Keratinocyte (primary cell): ENCODE data around the gene CIROP. TPM values are rescaled to one million over a fixed set of nuclear protein-coding genes. Genes with fewer than 3 reads are reported as not detected.

Experiments used
- DNase-seq: peaks from one replicate; pipeline ENCODE4 v3.0.0-alpha.2; 2011; ENCODE audit warnings: low read depth, missing footprints, low spot score
- FAIRE-seq: peaks from 2 replicates; lab custom pipeline; 2011; peaks lifted over from hg19 to GRCh38; lab: Jason Lieb, UNC
- H2AFZ ChIP-seq: 2 replicates; pipeline ENCODE4 v1.6.0; 2012; ENCODE audit warnings: low read length, control low read depth, inconsistent platforms; ENCODE audit not compliant: control insufficient read depth
- H3K27ac ChIP-seq: 2 replicates; pipeline ENCODE4 v1.5.1; 2011; ENCODE audit warnings: low read length; ENCODE audit not compliant: control insufficient read depth, insufficient read depth
- H3K27me3 ChIP-seq: 3 replicates; pipeline ENCODE4 v1.6.0; 2011; ENCODE audit warnings: low read length; ENCODE audit not compliant: control insufficient read depth, insufficient read depth; ENCODE audit errors: extremely low read depth
- H3K36me3 ChIP-seq, 2 experiments: 2 replicates in 1 of 2; 3 replicates in 1 of 2; pipeline ENCODE4 v1.5.1; 2011; ENCODE audit warnings: low read length in 2 of 2, mild to moderate bottlenecking in 1 of 2; ENCODE audit not compliant: control insufficient read depth in 2 of 2, insufficient read depth in 2 of 2; ENCODE audit errors: extremely low read depth in 1 of 2
- H3K4me1 ChIP-seq: 3 replicates; pipeline ENCODE4 v1.5.1; 2011; ENCODE audit warnings: low read length; ENCODE audit not compliant: control insufficient read depth, insufficient read depth; ENCODE audit errors: extremely low read depth
- H3K4me2 ChIP-seq: 3 replicates; pipeline ENCODE4 v1.6.0; 2011; ENCODE audit warnings: low read depth, low read length; ENCODE audit not compliant: control insufficient read depth, insufficient read depth; ENCODE audit errors: extremely low read depth
- H3K4me3 ChIP-seq, 3 experiments: fragments of 200-600 bp in 1 of 3; sonication (generic) in 1 of 3; 2 replicates in 2 of 3; 3 replicates in 1 of 3; pipeline ENCODE4 v1.5.1; 2011 to 2016; ENCODE audit warnings: low read length in 3 of 3, mild to moderate bottlenecking in 3 of 3, control low read depth in 2 of 3, inconsistent platforms in 1 of 3, low read depth in 1 of 3, mixed read lengths in 1 of 3, mixed run types in 1 of 3, moderate library complexity in 1 of 3; ENCODE audit not compliant: control insufficient read depth in 2 of 3, insufficient read depth in 2 of 3; ENCODE audit errors: extremely low read depth in 1 of 3
- H3K79me2 ChIP-seq: 2 replicates; pipeline ENCODE4 v1.6.0; 2012; ENCODE audit warnings: low read length; ENCODE audit not compliant: control insufficient read depth, insufficient read depth
- H3K9ac ChIP-seq: 3 replicates; pipeline ENCODE4 v1.6.0; 2011; ENCODE audit warnings: low read length; ENCODE audit not compliant: control insufficient read depth, insufficient read depth; ENCODE audit errors: extremely low read depth
- H3K9me1 ChIP-seq: 3 replicates; pipeline ENCODE4 v1.6.0; 2011; ENCODE audit warnings: low read length; ENCODE audit not compliant: control insufficient read depth, insufficient read depth; ENCODE audit errors: extremely low read depth
- H3K9me3 ChIP-seq: 2 replicates; pipeline ENCODE4 v1.5.1; 2012; ENCODE audit warnings: low read depth, low read length; ENCODE audit not compliant: control insufficient read depth
- H4K20me1 ChIP-seq: 3 replicates; pipeline ENCODE4 v1.6.0; 2011; ENCODE audit warnings: low read length; ENCODE audit not compliant: control insufficient read depth, insufficient read depth; ENCODE audit errors: extremely low read depth
- CTCF ChIP-seq, 3 experiments: IDR thresholded peaks in 1 of 3; conservative IDR thresholded peaks in 1 of 3; optimal IDR thresholded peaks in 1 of 3; 2 replicates in 2 of 3; 3 replicates in 1 of 3; pipeline versions ENCODE3 to v1.5.1; 2011; ENCODE audit warnings: low read length in 3 of 3, mild to moderate bottlenecking in 3 of 3, moderate library complexity in 2 of 3, control low read depth in 1 of 3, inconsistent platforms in 1 of 3; ENCODE audit not compliant: insufficient read depth in 2 of 3; ENCODE audit errors: extremely low read depth in 1 of 3
- EZH2 ChIP-seq: IDR thresholded peaks from one replicate; pipeline ENCODE4 v1.6.1; 2012; ENCODE audit warnings: inconsistent platforms, mild to moderate bottlenecking, low read length, moderate library complexity
- dilution Hi-C: fragments of 300-500 bp; cut with MboI; formaldehyde crosslinking; loops from one replicate; pipeline ENCODE4 v1.7.0; 2020; ENCODE audit warnings: low sequenced_read_pairs; ENCODE audit not compliant: extremely low pct_ligation_motif_present
- polyA plus RNA-seq, 5 experiments: library from polyadenylated mRNA; depleted of rRNA in 3 of 5; stranded (reverse) in 3 of 5; stranded (forward) in 1 of 5; unstranded in 1 of 5; fragments of >200 nt; gene quantifications; 1 replicate in 1 of 5; 2 replicates in 3 of 5; 3 replicates in 1 of 5; pipeline versions ENCODE4 v1.2.1 to v1.2.3, GENCODE V29; 2011 to 2012; ENCODE audit warnings: missing spikeins in 2 of 5, low read depth in 1 of 5, low replicate concordance in 1 of 5

Gene CIROP
- polyA plus RNA-seq, 1 donor (not counting 4 experiments of a cell fraction or from before 2014, with no cell fraction given), result not detected

DNA sequence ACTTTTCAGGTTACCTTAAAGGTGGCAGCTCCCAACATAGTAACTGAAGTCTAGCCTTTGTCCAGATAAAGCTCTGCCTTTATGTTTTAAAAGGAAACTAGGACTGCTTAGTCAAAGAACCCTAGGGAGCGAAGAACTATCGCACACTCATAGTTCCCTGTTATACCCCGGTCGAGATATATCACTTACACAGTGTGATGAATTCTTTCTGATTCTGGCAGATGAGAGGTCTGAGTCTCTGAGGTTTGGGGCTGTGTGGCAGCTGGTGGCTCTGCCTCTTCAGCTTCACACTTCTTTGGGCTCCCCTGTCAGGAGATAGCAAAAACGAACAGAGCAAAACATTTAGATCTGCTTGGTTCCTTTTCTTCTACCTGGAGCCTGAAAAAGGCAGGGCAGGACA is 26.8 kb downstream of the CIROP start:
- H3K4me2 ChIP-seq, result no peak overlapping the region
- no peaks in the 10 kb centered on the region for H4K20me1 ChIP-seq
- no peak overlapping the region for H2AFZ ChIP-seq
- peaks cover 15% of the 10 kb centered on the region for H3K4me1 ChIP-seq
- no peaks in the 10 kb centered on the region for H3K27me3 ChIP-seq
- H3K27ac ChIP-seq, result peak overlapping the region; percentile 44
- no peak overlapping the region for H3K4me3 ChIP-seq
- H3K9me3 ChIP-seq, result no peaks in the 10 kb centered on the region
- H3K9me1 ChIP-seq, result no peaks in the 10 kb centered on the region
- dilution Hi-C loops, result no loop called here
- H3K9ac ChIP-seq, result no peak overlapping the region
- H3K36me3 ChIP-seq, result peaks cover 17 to 56% of the 10 kb centered on the region in 2 experiments
- H3K79me2 ChIP-seq, result peaks cover 4% of the 10 kb centered on the region
- FAIRE-seq, result no peak
- no peak for DNase-seq
- no peak for TF ChIP-seq EZH2
- no peak for TF ChIP-seq CTCF (optimal IDR thresholded peaks at IDR 0.05 in 1 of 3, IDR thresholded peaks at IDR 0.05 in 1 of 3, conservative IDR thresholded peaks at IDR 0.05 in 1 of 3; ENCODE audit: extremely low read depth in 1 of 3, insufficient read depth in 2 of 3, low read length in 3 of 3)

DNA sequence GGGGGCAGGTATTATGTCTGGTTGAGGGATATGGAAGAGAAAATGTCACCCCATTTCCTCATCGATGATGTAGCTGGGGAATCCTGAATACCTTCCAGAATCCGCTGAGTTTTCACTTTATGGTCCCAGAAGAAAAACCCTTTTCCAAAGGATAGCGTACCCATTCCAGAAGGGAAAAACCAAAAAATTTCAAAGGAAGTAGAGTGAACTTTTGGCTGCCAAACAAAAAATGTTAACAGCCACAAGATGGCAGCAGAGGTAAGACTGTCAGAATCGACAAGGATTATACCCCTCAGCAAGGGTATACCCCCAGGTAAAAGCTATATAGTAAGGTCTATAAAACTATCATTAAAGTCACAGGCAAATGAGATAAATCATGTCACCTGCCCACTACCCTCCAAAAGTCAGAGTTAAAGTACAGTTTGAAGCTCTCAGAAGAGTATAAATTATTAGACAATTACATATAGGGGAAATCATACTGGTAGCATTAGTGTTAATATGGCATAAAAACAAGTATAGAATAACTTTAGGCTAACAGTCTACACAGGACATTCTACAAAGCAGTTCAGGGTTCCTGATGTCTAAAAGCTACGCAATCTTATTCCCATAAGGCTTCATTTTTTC is 27.9 kb downstream of the CIROP start:
- H3K9me3 ChIP-seq, result no peaks in the 10 kb centered on the region
- TF ChIP-seq CTCF (optimal IDR thresholded peaks at IDR 0.05 in 1 of 3, IDR thresholded peaks at IDR 0.05 in 1 of 3, conservative IDR thresholded peaks at IDR 0.05 in 1 of 3; ENCODE audit: extremely low read depth in 1 of 3, insufficient read depth in 2 of 3, low read length in 3 of 3) (peak; percentile 45 to 60 (median 49)), EZH2 (no peak)
- H3K36me3 ChIP-seq, result peaks cover 20 to 63% of the 10 kb centered on the region in 2 experiments
- no peaks in the 10 kb centered on the region for H4K20me1 ChIP-seq
- no peak overlapping the region for H3K4me2 ChIP-seq
- H3K4me1 ChIP-seq, result peaks cover 20% of the 10 kb centered on the region
- H3K79me2 ChIP-seq, result peaks cover 6% of the 10 kb centered on the region
- DNase-seq, result no peak
- dilution Hi-C loops, result no loop called here
- no peak overlapping the region for H3K9ac ChIP-seq
- H3K27me3 ChIP-seq, result no peaks in the 10 kb centered on the region
- peak; percentile 55 for FAIRE-seq
- no peak overlapping the region for H3K4me3 ChIP-seq
- H2AFZ ChIP-seq, result no peak overlapping the region
- no peaks in the 10 kb centered on the region for H3K9me1 ChIP-seq
- H3K27ac ChIP-seq, result no peak overlapping the region
